Measurements from ENCODE around the gene TMEM120B.

The TMEM120B gene

GRCh38 chr12:121793838-121794533 is 81.4 kb downstream of the TMEM120B start:
- peak; percentile 49 for DNase-seq

GRCh38 chr12:121794534-121795033 is 82.0 kb downstream of the TMEM120B start:
- DNase-seq = no peak

GRCh38 chr12:121795034-121795968 is 82.7 kb downstream of the TMEM120B start:
- no peak for DNase-seq

- no peak for DNase-seq
Observed at GRCh38 chr12:121796855-121797751, 84.6 kb downstream of the TMEM120B start.

- no peak for DNase-seq
Observed at GRCh38 chr12:121797937-121798786, 85.6 kb downstream of the TMEM120B start.

GRCh38 chr12:121798787-121799155 is 86.2 kb downstream of the TMEM120B start:
- no peak for DNase-seq

GRCh38 chr12:121799156-121799841 is 86.7 kb downstream of the TMEM120B start:
- no peak for DNase-seq

- no peak for DNase-seq
Observed at GRCh38 chr12:121799842-121800693, 87.5 kb downstream of the TMEM120B start.

- DNase-seq = no peak
Observed at GRCh38 chr12:121800694-121801594, 88.4 kb downstream of the TMEM120B start.

GRCh38 chr12:121801595-121802484 is 89.3 kb downstream of the TMEM120B start:
- DNase-seq = no peak

GRCh38 chr12:121802485-121802842 is 89.9 kb downstream of the TMEM120B start:
- no peak for DNase-seq

- peak; percentile 72 for DNase-seq
Observed at GRCh38 chr12:121802843-121803698, 90.5 kb downstream of the TMEM120B start.

GRCh38 chr12:121803861-121804416 is 91.4 kb downstream of the TMEM120B start, which contains the start of gene SETD1B:
TSS of gene SETD1B (plus strand) at chr12:121804009. CDS start at chr12:121804738, 729 bp downstream.
- DNase-seq = no peak

GRCh38 chr12:121804417-121805111 is 92.0 kb downstream of the TMEM120B start:
- no peak for DNase-seq

GRCh38 chr12:121805171-121806008 is 92.8 kb downstream of the TMEM120B start:
- no peak for DNase-seq
